ENCODE data around the gene AOC1.
A peak's percentile ranks its signal among the peaks of the same experiment; 100 is the strongest.

The AOC1 gene, protein sequence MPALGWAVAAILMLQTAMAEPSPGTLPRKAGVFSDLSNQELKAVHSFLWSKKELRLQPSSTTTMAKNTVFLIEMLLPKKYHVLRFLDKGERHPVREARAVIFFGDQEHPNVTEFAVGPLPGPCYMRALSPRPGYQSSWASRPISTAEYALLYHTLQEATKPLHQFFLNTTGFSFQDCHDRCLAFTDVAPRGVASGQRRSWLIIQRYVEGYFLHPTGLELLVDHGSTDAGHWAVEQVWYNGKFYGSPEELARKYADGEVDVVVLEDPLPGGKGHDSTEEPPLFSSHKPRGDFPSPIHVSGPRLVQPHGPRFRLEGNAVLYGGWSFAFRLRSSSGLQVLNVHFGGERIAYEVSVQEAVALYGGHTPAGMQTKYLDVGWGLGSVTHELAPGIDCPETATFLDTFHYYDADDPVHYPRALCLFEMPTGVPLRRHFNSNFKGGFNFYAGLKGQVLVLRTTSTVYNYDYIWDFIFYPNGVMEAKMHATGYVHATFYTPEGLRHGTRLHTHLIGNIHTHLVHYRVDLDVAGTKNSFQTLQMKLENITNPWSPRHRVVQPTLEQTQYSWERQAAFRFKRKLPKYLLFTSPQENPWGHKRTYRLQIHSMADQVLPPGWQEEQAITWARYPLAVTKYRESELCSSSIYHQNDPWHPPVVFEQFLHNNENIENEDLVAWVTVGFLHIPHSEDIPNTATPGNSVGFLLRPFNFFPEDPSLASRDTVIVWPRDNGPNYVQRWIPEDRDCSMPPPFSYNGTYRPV

DNA sequence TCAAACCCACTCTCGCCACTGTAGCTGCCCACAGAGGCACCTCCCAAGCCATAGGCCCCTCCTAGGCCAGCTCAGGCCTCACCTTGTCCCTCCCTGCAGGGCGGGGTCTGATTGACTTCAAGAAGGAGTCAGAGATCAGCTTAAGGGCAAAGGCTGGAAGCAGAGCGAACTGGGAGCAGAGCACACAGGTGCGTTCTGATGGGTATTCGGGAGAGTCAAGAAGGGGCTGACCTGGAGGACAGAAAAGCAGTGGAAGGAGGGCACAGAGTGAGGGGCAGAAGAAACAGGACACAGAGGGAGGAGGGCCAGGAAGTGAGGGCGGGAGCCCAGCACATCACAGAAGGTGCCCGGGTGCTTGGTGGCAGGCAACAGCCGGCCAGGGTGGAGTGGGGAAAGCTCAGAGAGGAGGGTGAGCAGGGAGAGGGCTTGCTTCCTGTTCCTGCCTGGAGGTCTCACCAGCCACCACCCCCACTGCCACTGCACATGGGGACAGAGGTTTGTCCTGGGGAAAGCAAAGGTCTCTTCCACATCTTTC is at the start of gene AOC1:
AOC1 (plus strand) TSS at position 147 of the 535 bp plus-strand sequence. CDS start 3,954 bp downstream, outside the sequence.
- Mint-ChIP-seq H3K4me3 (peak within 1 kb of the TSS in 2 of 3 experiments; percentile 33 to 40), H3K9me3 (no peaks in the 10 kb centered on the region), H3K27ac (peak within 1 kb of the TSS in 1 of 3 experiments; percentile 29), H3K4me1 (peaks cover 10% of the 10 kb centered on the region), H3K36me3 (ENCODE audit: low read depth) (no peaks in the 10 kb centered on the region), H3K27me3 (ENCODE audit: low read depth) (peaks cover 13% of the 10 kb centered on the region)
- TF ChIP-seq, protein P1, sequence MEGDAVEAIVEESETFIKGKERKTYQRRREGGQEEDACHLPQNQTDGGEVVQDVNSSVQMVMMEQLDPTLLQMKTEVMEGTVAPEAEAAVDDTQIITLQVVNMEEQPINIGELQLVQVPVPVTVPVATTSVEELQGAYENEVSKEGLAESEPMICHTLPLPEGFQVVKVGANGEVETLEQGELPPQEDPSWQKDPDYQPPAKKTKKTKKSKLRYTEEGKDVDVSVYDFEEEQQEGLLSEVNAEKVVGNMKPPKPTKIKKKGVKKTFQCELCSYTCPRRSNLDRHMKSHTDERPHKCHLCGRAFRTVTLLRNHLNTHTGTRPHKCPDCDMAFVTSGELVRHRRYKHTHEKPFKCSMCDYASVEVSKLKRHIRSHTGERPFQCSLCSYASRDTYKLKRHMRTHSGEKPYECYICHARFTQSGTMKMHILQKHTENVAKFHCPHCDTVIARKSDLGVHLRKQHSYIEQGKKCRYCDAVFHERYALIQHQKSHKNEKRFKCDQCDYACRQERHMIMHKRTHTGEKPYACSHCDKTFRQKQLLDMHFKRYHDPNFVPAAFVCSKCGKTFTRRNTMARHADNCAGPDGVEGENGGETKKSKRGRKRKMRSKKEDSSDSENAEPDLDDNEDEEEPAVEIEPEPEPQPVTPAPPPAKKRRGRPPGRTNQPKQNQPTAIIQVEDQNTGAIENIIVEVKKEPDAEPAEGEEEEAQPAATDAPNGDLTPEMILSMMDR (IDR thresholded peaks at IDR 0.05; ENCODE audit: unreplicated experiment in 3 of 3): no peak

DNA sequence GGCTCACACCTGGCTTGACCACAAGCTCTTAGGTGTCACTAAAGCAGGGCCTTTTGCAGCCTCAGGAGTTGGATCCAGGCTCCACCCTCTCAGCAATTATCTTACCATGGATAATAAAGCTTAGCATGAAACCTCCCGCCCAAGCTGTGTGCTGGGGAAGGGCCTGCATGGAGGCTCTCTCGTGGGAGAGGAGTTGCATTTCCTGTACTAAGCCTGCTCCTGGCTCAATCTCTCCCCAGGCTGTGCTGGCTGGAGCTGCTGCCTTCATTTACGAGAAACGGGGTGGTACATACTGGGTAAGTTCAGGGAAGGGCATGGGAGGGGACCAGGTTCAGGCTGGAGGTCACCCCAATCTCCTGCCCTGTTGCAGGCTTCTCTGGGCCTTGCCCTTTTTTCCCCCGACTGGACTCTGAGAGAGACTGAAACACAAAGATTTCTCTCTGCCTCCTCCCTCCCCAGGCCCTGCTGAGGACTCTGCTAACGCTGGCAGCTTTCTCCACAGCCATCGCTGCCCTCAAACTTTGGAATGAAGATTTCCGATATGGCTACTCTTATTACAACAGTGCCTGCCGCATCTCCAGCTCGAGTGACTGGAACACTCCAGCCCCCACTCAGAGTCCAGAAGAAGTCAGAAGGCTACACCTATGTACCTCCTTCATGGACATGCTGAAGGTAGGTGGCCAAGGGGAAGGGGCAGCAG is 49.0 kb upstream of the AOC1 start:
- Mint-ChIP-seq H3K27me3 (ENCODE audit: low read depth) (peaks cover 39% of the 10 kb centered on the region), H3K9me3 (peaks cover 18% of the 10 kb centered on the region), H3K4me1 (peaks cover 20% of the 10 kb centered on the region), H3K27ac (peak overlapping the region in 1 of 3 experiments; percentile 24), H3K36me3 (ENCODE audit: low read depth) (peaks cover 8% of the 10 kb centered on the region), H3K4me3 (peak overlapping the region in 1 of 3 experiments; percentile 50)
- TF ChIP-seq, protein P1 (IDR thresholded peaks at IDR 0.05; ENCODE audit: unreplicated experiment in 3 of 3): no peak

DNA sequence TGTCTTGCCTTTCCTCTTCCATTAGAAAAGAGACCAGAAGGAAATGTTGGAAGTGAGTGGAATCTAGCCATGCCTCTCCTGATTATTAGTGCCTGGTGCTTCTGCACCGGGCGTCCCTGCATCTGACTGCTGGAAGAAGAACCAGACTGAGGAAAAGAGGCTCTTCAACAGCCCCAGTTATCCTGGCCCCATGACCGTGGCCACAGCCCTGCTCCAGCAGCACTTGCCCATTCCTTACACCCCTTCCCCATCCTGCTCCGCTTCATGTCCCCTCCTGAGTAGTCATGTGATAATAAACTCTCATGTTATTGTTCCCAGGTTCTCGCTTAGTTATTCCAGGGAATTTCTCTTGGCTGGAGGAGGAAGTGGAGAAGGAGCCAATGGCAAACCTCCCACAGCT is 47.5 kb upstream of the AOC1 start:
- peaks cover 12% of the 10 kb centered on the region for H3K4me1 Mint-ChIP-seq
- TF ChIP-seq, protein P1 (IDR thresholded peaks at IDR 0.05; ENCODE audit: unreplicated experiment in 3 of 3): no peak
- no peak overlapping the region for H3K4me3 Mint-ChIP-seq
- peaks cover 24% of the 10 kb centered on the region for H3K27me3 Mint-ChIP-seq (ENCODE audit: low read depth)
- peaks cover 28% of the 10 kb centered on the region for H3K9me3 Mint-ChIP-seq
- H3K27ac Mint-ChIP-seq: no peak overlapping the region
- H3K36me3 Mint-ChIP-seq (ENCODE audit: low read depth): peaks cover 8% of the 10 kb centered on the region

DNA sequence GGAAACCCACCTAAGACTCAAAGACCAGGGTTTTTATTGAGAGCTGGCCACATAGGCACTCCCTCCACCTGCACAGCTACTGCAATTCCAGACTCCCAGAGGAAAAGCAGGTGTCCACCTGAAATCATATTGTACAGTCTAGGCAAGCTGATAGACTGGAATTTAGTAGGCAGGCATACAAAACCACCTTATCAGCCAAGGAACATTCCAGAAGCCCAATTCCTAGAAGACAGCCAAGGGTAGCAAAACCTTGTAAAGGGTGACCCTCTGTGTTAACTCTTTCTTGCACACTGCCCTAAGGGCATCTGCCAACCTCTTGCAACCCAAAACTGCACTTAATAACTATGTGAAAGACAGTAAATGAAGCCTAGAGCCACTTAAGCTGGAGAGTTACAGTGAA is 46.5 kb upstream of the AOC1 start:
- H3K9me3 Mint-ChIP-seq: peaks cover 31% of the 10 kb centered on the region
- peaks cover 8% of the 10 kb centered on the region for H3K36me3 Mint-ChIP-seq (ENCODE audit: low read depth)
- H3K27ac Mint-ChIP-seq: no peak overlapping the region
- TF ChIP-seq, protein P1 (IDR thresholded peaks at IDR 0.05; ENCODE audit: unreplicated experiment in 3 of 3): no peak
- peaks cover 24% of the 10 kb centered on the region for H3K27me3 Mint-ChIP-seq (ENCODE audit: low read depth)
- H3K4me1 Mint-ChIP-seq: peaks cover 12% of the 10 kb centered on the region
- no peak overlapping the region for H3K4me3 Mint-ChIP-seq

DNA sequence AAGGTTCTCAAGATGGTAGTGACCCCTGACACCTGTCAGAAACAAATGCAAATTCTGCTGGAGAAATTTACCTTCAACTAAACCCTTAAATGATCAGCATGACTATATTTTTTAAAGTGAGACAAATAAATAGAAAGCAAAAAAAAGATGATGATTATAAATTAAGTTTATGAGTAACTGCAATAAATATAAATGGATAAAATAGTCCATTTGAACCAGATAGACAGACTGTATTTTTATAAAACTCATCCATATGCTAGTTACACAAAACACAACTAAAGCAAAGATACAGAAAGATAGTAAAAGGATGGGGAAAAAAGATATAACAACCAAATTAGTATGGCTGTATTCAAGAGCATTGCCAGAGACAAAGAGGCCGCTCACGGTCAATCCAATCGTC is 45.9 kb upstream of the AOC1 start:
- no peak overlapping the region for H3K4me3 Mint-ChIP-seq
- H3K36me3 Mint-ChIP-seq (ENCODE audit: low read depth): peaks cover 8% of the 10 kb centered on the region
- H3K9me3 Mint-ChIP-seq: peaks cover 34% of the 10 kb centered on the region
- no peak overlapping the region for H3K27ac Mint-ChIP-seq
- peaks cover 18% of the 10 kb centered on the region for H3K27me3 Mint-ChIP-seq (ENCODE audit: low read depth)
- TF ChIP-seq, protein P1 (IDR thresholded peaks at IDR 0.05; ENCODE audit: unreplicated experiment in 3 of 3): no peak
- peaks cover 12% of the 10 kb centered on the region for H3K4me1 Mint-ChIP-seq
